SK-N-SH treated with all-trans-retinoic acid at 6 μM for 48 hours (cell line): Measurements from ENCODE around the gene MYCBPAP.
"Not testable (repeated sequence)": the region's sequence is repeated elsewhere in the genome, so short reads cannot be mapped to it uniquely, and the experiment has no call there.

Experiments used
- CSRNP3 ChIP-seq: fragments of 250-450 bp; sonication (Bioruptor Pico); IDR thresholded peaks from 2 replicates; pipeline ENCODE4 v1.5.1; 2021; ENCODE audit warnings: mild to moderate bottlenecking, moderate library complexity
- ESRRG ChIP-seq: fragments of 250-450 bp; sonication (Bioruptor Pico); IDR thresholded peaks from 2 replicates; pipeline ENCODE4 v1.6.1; 2021; ENCODE audit warnings: mild to moderate bottlenecking
- GLIS3 ChIP-seq: fragments of 250-450 bp; sonication (Bioruptor Pico); IDR thresholded peaks from 2 replicates; pipeline ENCODE4 v1.5.0; 2020; ENCODE audit warnings: mild to moderate bottlenecking, moderate library complexity
- SNAI2 ChIP-seq: fragments of 250-450 bp; sonication (Bioruptor Pico); IDR thresholded peaks from 2 replicates; pipeline ENCODE4 v1.5.0; 2020; ENCODE audit warnings: mild to moderate bottlenecking, moderate library complexity
- ZC3H10 ChIP-seq: fragments of 250-450 bp; sonication (Bioruptor Pico); IDR thresholded peaks from 2 replicates; pipeline ENCODE4 v1.5.1; 2021; ENCODE audit warnings: mild to moderate bottlenecking, moderate library complexity
- ZFP3 ChIP-seq: fragments of 250-450 bp; sonication (Bioruptor Pico); IDR thresholded peaks from 2 replicates; pipeline ENCODE4 v1.5.0; 2020; ENCODE audit warnings: mild to moderate bottlenecking, moderate library complexity
- ZFP30 ChIP-seq: fragments of 450-650 bp; formaldehyde crosslinking; IDR thresholded peaks from 2 replicates; pipeline ENCODE4 v1.5.0; 2022; ENCODE audit warnings: mild to moderate bottlenecking, moderate library complexity
- TF ChIP-seq, protein P1 (sequence below): fragments of 250-450 bp; sonication (Bioruptor Pico); IDR thresholded peaks from 2 replicates; pipeline ENCODE4 v1.8.0; 2020; ENCODE audit warnings: mild to moderate bottlenecking, moderate library complexity, borderline replicate concordance

DNA sequence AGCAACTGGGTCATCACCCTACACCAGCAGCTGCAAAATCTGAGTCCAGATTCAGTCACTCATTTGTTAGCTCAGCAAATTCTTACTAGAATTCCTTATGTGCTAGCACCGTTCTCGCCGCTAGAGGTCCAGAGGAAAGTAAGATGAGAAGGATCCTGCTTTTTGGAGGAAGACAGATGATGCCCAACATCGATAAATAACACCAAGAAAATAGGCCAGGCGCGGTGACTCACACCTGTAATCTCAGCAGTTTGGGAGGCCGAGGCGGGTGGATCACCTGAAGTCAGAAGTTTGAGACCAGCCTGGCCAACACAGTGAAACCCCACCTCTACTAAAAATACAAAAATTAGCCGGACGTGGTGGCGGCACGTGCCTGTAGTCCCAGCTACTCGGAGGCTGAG is 35.5 kb upstream of the MYCBPAP start:
- TF ChIP-seq CSRNP3; ZC3H10; ZFP3 (CRISPR knock-in tag); ZFP30; GLIS3 (CRISPR knock-in tag); ESRRG (CRISPR knock-in tag); SNAI2 (CRISPR knock-in tag): not testable (repeated sequence)
- TF ChIP-seq, protein P1, sequence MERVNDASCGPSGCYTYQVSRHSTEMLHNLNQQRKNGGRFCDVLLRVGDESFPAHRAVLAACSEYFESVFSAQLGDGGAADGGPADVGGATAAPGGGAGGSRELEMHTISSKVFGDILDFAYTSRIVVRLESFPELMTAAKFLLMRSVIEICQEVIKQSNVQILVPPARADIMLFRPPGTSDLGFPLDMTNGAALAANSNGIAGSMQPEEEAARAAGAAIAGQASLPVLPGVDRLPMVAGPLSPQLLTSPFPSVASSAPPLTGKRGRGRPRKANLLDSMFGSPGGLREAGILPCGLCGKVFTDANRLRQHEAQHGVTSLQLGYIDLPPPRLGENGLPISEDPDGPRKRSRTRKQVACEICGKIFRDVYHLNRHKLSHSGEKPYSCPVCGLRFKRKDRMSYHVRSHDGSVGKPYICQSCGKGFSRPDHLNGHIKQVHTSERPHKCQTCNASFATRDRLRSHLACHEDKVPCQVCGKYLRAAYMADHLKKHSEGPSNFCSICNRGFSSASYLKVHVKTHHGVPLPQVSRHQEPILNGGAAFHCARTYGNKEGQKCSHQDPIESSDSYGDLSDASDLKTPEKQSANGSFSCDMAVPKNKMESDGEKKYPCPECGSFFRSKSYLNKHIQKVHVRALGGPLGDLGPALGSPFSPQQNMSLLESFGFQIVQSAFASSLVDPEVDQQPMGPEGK (CRISPR knock-in tag) = not testable (repeated sequence)
